Measurements from ENCODE around the gene ZNF181.

GRCh38 chr19:34786236-34786635 is 52.2 kb downstream of the ZNF181 start:
- no peak for TF ChIP-seq REST (IDR thresholded peaks at IDR 0.05; ENCODE audit: insufficient read depth in 1 of 2, low read depth in 2 of 2, low read length in 2 of 2)
- no peak for TF ChIP-seq TAF1 (IDR thresholded peaks at IDR 0.05; ENCODE audit: borderline replicate concordance, insufficient read depth, low read length)
- TF ChIP-seq SIN3A (IDR thresholded peaks at IDR 0.05; ENCODE audit: borderline replicate concordance, insufficient read depth, low read length): no peak

All from PFSK-1 (cell line).